Measurements from ENCODE around the gene PTPN4.

DNA sequence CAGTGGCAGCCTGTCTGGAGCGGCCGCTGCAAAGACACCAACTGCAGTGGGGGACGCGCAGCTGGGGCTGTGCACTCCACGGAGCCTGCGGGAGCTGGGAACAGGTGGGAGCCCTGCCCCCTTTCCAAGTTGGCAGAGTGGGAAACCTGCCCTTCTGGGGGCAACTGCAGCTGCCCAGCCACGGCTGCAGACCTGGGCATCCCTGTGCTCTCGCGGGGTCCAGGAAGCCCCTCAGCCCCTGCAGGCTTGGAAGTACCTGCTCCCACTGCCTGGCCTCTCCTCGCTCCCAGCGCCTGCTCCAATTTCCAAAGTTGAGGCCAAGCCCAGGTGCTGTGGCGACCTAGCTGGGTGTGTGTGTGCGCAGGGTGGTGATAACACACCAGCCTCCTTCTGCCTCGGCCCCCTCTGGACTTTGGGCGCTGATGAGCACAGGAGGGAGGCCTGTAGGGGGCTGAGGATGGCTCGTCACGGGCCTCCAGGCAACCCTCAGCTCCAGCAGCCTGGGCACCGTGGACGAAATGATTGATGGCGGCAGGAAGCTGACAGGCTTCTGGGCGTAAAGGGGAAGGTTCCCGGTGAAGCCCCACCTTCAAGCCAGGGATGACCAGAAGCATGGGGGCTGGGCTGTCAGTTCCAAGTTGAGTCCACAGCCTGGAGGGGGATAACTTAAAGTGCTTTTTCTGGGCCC is 76.9 kb downstream of the PTPN4 start:
- TF ChIP-seq, protein P1, sequence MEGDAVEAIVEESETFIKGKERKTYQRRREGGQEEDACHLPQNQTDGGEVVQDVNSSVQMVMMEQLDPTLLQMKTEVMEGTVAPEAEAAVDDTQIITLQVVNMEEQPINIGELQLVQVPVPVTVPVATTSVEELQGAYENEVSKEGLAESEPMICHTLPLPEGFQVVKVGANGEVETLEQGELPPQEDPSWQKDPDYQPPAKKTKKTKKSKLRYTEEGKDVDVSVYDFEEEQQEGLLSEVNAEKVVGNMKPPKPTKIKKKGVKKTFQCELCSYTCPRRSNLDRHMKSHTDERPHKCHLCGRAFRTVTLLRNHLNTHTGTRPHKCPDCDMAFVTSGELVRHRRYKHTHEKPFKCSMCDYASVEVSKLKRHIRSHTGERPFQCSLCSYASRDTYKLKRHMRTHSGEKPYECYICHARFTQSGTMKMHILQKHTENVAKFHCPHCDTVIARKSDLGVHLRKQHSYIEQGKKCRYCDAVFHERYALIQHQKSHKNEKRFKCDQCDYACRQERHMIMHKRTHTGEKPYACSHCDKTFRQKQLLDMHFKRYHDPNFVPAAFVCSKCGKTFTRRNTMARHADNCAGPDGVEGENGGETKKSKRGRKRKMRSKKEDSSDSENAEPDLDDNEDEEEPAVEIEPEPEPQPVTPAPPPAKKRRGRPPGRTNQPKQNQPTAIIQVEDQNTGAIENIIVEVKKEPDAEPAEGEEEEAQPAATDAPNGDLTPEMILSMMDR (IDR thresholded peaks at IDR 0.05; ENCODE audit: low read length): no peak
- TF ChIP-seq EZH2 (optimal IDR thresholded peaks at IDR 0.05; ENCODE audit: low read depth, low read length): no peak

Measured in MM.1S (cell line).